Choroid plexus epithelial cell (primary cell): ENCODE measurements around the gene ZFAND6.

Experiments
- DNase-seq: peaks from one replicate; pipeline ENCODE4 v3.0.0-alpha.2; 2010; ENCODE audit warnings: low read depth
- H3K4me3 ChIP-seq: 2 replicates; pipeline ENCODE4 v1.5.1; 2011; ENCODE audit warnings: low read depth, mild to moderate bottlenecking, control low read depth, low read length, moderate library complexity
- TF ChIP-seq, protein P1 (sequence below): conservative IDR thresholded peaks from 2 replicates; pipeline ENCODE4 v1.5.1; 2011; ENCODE audit warnings: low read depth, mild to moderate bottlenecking, control low read depth, inconsistent platforms, low read length, moderate library complexity

ZFAND6 gene

DNA sequence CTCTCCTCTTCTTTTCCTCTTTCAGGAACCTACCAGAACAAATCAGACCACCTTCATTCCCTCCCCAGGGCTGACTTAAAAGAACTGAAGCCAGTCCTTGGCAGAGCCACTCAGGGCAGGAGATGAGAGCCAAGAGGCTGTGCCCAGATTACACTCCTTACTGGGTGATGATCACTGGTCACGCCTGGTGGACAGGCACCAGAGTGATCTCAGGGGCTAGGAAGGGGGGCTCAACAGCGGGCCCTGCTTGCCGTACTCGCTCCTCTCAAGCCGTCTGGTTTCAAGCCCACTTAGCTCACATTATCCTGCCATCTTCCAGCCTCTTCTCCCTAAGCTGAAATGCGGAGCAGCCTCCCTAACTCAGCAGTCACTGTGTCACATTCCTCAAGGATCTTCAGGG is 91.7 kb downstream of the ZFAND6 start:
- TF ChIP-seq, protein P1, sequence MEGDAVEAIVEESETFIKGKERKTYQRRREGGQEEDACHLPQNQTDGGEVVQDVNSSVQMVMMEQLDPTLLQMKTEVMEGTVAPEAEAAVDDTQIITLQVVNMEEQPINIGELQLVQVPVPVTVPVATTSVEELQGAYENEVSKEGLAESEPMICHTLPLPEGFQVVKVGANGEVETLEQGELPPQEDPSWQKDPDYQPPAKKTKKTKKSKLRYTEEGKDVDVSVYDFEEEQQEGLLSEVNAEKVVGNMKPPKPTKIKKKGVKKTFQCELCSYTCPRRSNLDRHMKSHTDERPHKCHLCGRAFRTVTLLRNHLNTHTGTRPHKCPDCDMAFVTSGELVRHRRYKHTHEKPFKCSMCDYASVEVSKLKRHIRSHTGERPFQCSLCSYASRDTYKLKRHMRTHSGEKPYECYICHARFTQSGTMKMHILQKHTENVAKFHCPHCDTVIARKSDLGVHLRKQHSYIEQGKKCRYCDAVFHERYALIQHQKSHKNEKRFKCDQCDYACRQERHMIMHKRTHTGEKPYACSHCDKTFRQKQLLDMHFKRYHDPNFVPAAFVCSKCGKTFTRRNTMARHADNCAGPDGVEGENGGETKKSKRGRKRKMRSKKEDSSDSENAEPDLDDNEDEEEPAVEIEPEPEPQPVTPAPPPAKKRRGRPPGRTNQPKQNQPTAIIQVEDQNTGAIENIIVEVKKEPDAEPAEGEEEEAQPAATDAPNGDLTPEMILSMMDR: no peak
- H3K4me3 ChIP-seq: no peak overlapping the region
- DNase-seq: no peak

DNA sequence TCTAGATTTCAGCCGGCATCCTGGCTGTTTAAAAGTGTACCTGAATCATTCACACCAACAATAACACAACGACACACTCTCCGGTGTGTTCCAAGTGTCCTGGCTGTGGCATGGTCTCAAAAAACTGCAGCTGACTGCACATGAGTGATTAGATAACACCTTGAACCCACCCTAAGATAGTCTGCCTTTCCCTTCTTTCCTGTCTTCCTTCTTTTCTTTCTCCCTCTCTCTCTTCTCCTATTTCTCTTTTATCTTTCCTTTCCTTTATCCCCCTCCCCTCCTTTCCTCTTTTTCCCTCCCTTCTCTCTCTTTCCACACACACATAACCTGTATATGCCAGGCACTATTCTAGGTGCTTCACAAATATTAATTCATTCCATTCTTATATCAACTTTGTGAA is 92.1 kb downstream of the ZFAND6 start:
- no peak for DNase-seq
- no peak overlapping the region for H3K4me3 ChIP-seq
- TF ChIP-seq, protein P1: no peak

GRCh38 chr15:80152180-80152895 is 92.9 kb downstream of the ZFAND6 start:
- TF ChIP-seq, protein P1: no peak
- H3K4me3 ChIP-seq: peak overlapping the region; percentile 82

GRCh38 chr15:80152896-80153876 is 93.7 kb downstream of the ZFAND6 start, which contains the start of gene FAH:
Gene FAH, plus strand, starts transcription at chr15:80152999. Its CDS starts 56 bp downstream, at chr15:80153055.
- TF ChIP-seq, protein P1: no peak
- peak within 1 kb of the TSS; percentile 82 for H3K4me3 ChIP-seq
- peak; percentile 71 for DNase-seq

More at GRCh38 chr15:80152180-80152895, 92.9 kb downstream of the ZFAND6 start:
- DNase-seq: peak; percentile 96

DNA sequence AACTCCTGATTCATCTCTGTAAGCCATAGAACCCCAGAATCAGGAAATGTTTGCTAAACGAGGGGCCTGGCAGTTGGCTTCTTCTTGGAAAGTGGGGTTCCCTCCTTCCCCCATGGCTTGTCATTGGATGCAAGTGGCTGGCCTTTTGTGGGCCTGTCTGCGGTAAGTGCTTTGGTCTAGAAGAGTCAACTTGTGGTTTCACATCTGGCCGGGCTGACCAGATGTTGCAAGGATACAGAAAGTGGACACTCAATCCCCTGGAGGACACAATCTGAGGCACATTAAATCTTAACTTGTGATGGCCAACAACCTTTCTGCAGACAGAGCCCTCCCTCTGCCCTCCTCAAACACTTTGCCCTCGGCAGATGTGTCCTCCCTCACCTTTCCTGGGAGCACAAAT is 94.4 kb downstream of the ZFAND6 start:
- DNase-seq: peak; percentile 21
- no peak overlapping the region for H3K4me3 ChIP-seq
- TF ChIP-seq, protein P1: no peak

- TF ChIP-seq, protein P1: no peak
- peak; percentile 35 for DNase-seq
- H3K4me3 ChIP-seq: no peak overlapping the region
Measured at GRCh38 chr15:80154336-80154735, 94.9 kb downstream of the ZFAND6 start.
